DMS153 treated with DMSO at 0.1 percent for 48 hours (cell line): ENCODE data around the gene SLC37A3.
"Not testable (repeated sequence)": the region's sequence is repeated elsewhere in the genome, so short reads cannot be mapped to it uniquely, and the experiment has no call there.

Experiments
- DNase-seq: peaks from one replicate; lab custom pipeline; 2025; ENCODE audit not compliant: unreplicated experiment; lab: John Stamatoyannopoulos, UW

Gene SLC37A3

GRCh38 chr7:140315498-140316164 is 82.7 kb downstream of the SLC37A3 start:
- no peak for DNase-seq

GRCh38 chr7:140314573-140315480 is 83.5 kb downstream of the SLC37A3 start:
- DNase-seq, result no peak

GRCh38 chr7:140312141-140312846 is 86.0 kb downstream of the SLC37A3 start:
- DNase-seq, result no peak

- not testable (repeated sequence) for DNase-seq
Observed at GRCh38 chr7:140311128-140311527, 87.2 kb downstream of the SLC37A3 start.

GRCh38 chr7:140310337-140311002 is 87.9 kb downstream of the SLC37A3 start:
- no peak for DNase-seq

GRCh38 chr7:140308060-140308459 is 90.3 kb downstream of the SLC37A3 start:
- no peak for DNase-seq

- DNase-seq, result no peak
Observed at GRCh38 chr7:140304191-140304799, 94.0 kb downstream of the SLC37A3 start.

- DNase-seq, result no peak
Observed at GRCh38 chr7:140300243-140301136, 97.8 kb downstream of the SLC37A3 start.

- no peak for DNase-seq
Observed at GRCh38 chr7:140298213-140298612, 100.1 kb downstream of the SLC37A3 start.

- no peak for DNase-seq
Observed at GRCh38 chr7:140297192-140297591, 101.1 kb downstream of the SLC37A3 start.

GRCh38 chr7:140295224-140295738 is 103.0 kb downstream of the SLC37A3 start:
- no peak for DNase-seq

- DNase-seq, result no peak
Observed at GRCh38 chr7:140294454-140294853, 103.9 kb downstream of the SLC37A3 start.

- DNase-seq, result no peak
Observed at GRCh38 chr7:140292438-140292837, 105.9 kb downstream of the SLC37A3 start.

- DNase-seq, result no peak
Observed at GRCh38 chr7:140289804-140290203, 108.5 kb downstream of the SLC37A3 start.

- DNase-seq, result no peak
Observed at GRCh38 chr7:140287988-140288387, 110.3 kb downstream of the SLC37A3 start.

GRCh38 chr7:140285938-140286337 is 112.4 kb downstream of the SLC37A3 start:
- DNase-seq, result no peak

- DNase-seq, result no peak
Observed at GRCh38 chr7:140284062-140284461, 114.3 kb downstream of the SLC37A3 start.
